ENCODE data around the gene GRK5. TPM values are rescaled to one million over a fixed set of nuclear protein-coding genes. Genes with fewer than 3 reads are reported as not detected.
"Not testable (repeated sequence)": the region's sequence is repeated elsewhere in the genome, so short reads cannot be mapped to it uniquely, and the experiment has no call there.

Gene GRK5
- total and polyA plus RNA-seq, 2 experiments from 2014 or later, result 5.2 to 13.7 TPM

GRCh38 chr10:119174109-119174508 is 33.3 kb upstream of the GRK5 start:
- no peak overlapping the region for H3K27ac ChIP-seq
- H4K20me1 ChIP-seq (ENCODE audit: insufficient read depth), result no peaks in the 10 kb centered on the region
- H3F3A ChIP-seq (ENCODE audit: insufficient read depth), result peaks cover 21% of the 10 kb centered on the region
- H3K79me2 ChIP-seq (ENCODE audit: insufficient read depth), result peaks cover 63% of the 10 kb centered on the region
- no peak overlapping the region for H3K4me2 ChIP-seq (ENCODE audit: unreplicated experiment)
- H3K9me2 ChIP-seq (ENCODE audit: insufficient read depth), result no peaks in the 10 kb centered on the region
- no peak overlapping the region for H3K9ac ChIP-seq
- TF ChIP-seq EZH2 (IDR thresholded peaks at IDR 0.05; ENCODE audit: insufficient read depth, poor library complexity, severe bottlenecking) (no peak), EZH2phosphoT487 (IDR thresholded peaks at IDR 0.05; ENCODE audit: insufficient read depth, low read depth) (no peak)
- H2AFZ ChIP-seq, result no peak overlapping the region
- no peak overlapping the region for H3K4me3 ChIP-seq
- H3K4me1 ChIP-seq (ENCODE audit: insufficient read depth), result peaks cover 27% of the 10 kb centered on the region
- no peak for DNase-seq
- H3K9me3 ChIP-seq (ENCODE audit: low read depth), result no peaks in the 10 kb centered on the region
- no peaks in the 10 kb centered on the region for H3K27me3 ChIP-seq (replicated peaks; ENCODE audit: insufficient read depth)
- WGBS, 2 experiments (ENCODE audit: low coverage in 1 of 2, low lambda C conversion rate in 2 of 2, missing lambda C conversion rate in 2 of 2), result 77 to 91% methylated on average over 2 of the region's 2 CpGs
- in situ Hi-C loops (cut with MboI), result no loop called here
- H3K36me3 ChIP-seq (ENCODE audit: low read depth), result peaks cover 35% of the 10 kb centered on the region

- H3K4me1 ChIP-seq (ENCODE audit: insufficient read depth), result peaks cover 29% of the 10 kb centered on the region
- peaks cover 21% of the 10 kb centered on the region for H3F3A ChIP-seq (ENCODE audit: insufficient read depth)
- H3K9me2 ChIP-seq (ENCODE audit: insufficient read depth), result no peaks in the 10 kb centered on the region
- no peak overlapping the region for H3K4me3 ChIP-seq
- H3K27me3 ChIP-seq (replicated peaks; ENCODE audit: insufficient read depth), result no peaks in the 10 kb centered on the region
- no peak for TF ChIP-seq EZH2 (IDR thresholded peaks at IDR 0.05; ENCODE audit: insufficient read depth, poor library complexity, severe bottlenecking)
- no peak for TF ChIP-seq EZH2phosphoT487 (IDR thresholded peaks at IDR 0.05; ENCODE audit: insufficient read depth, low read depth)
- H3K79me2 ChIP-seq (ENCODE audit: insufficient read depth), result peaks cover 62% of the 10 kb centered on the region
- H3K36me3 ChIP-seq (ENCODE audit: low read depth), result peaks cover 24% of the 10 kb centered on the region
- WGBS, 2 experiments (ENCODE audit: low coverage in 1 of 2, low lambda C conversion rate in 2 of 2, missing lambda C conversion rate in 2 of 2), result 88% methylated on average over 6 of the region's 6 CpGs
- in situ Hi-C loops (cut with MboI), result no loop called here
- H3K27ac ChIP-seq, result no peak overlapping the region
- no peak overlapping the region for H2AFZ ChIP-seq
- H4K20me1 ChIP-seq (ENCODE audit: insufficient read depth), result no peaks in the 10 kb centered on the region
- H3K9me3 ChIP-seq (ENCODE audit: low read depth), result no peaks in the 10 kb centered on the region
- H3K9ac ChIP-seq, result peak overlapping the region; percentile 6; the same call in 1 of the 2 replicates
- DNase-seq, result peak; percentile 28
- H3K4me2 ChIP-seq (ENCODE audit: unreplicated experiment), result no peak overlapping the region
These were observed 31.2 kb upstream of the GRK5 start for GRCh38 chr10:119176166-119176565.

GRCh38 chr10:119177708-119178371 is 29.5 kb upstream of the GRK5 start:
- H3K9ac ChIP-seq, result peak overlapping the region; percentile 88
- no peaks in the 10 kb centered on the region for H3K27me3 ChIP-seq (replicated peaks; ENCODE audit: insufficient read depth)
- H3K9me2 ChIP-seq (ENCODE audit: insufficient read depth), result no peaks in the 10 kb centered on the region
- peak overlapping the region; percentile 82 for H3K27ac ChIP-seq
- in situ Hi-C loops (cut with MboI), result no loop called here
- no peaks in the 10 kb centered on the region for H3K9me3 ChIP-seq (ENCODE audit: low read depth)
- peaks cover 23% of the 10 kb centered on the region for H3K4me1 ChIP-seq (ENCODE audit: insufficient read depth)
- peak overlapping the region; percentile 85 for H3K4me3 ChIP-seq
- no peaks in the 10 kb centered on the region for H4K20me1 ChIP-seq (ENCODE audit: insufficient read depth)
- TF ChIP-seq EZH2 (IDR thresholded peaks at IDR 0.05; ENCODE audit: insufficient read depth, poor library complexity, severe bottlenecking) (no peak), EZH2phosphoT487 (IDR thresholded peaks at IDR 0.05; ENCODE audit: insufficient read depth, low read depth) (no peak)
- peaks cover 21% of the 10 kb centered on the region for H3F3A ChIP-seq (ENCODE audit: insufficient read depth)
- H3K36me3 ChIP-seq (ENCODE audit: low read depth), result peaks cover 11% of the 10 kb centered on the region
- H2AFZ ChIP-seq, result peak overlapping the region; percentile 97
- peak; percentile 69 for DNase-seq
- peak overlapping the region; percentile 88 for H3K4me2 ChIP-seq (ENCODE audit: unreplicated experiment)
- H3K79me2 ChIP-seq (ENCODE audit: insufficient read depth), result peaks cover 49% of the 10 kb centered on the region
- WGBS, 2 experiments (ENCODE audit: low coverage in 1 of 2, low lambda C conversion rate in 2 of 2, missing lambda C conversion rate in 2 of 2), result 25% methylated on average over 21 of the region's 21 CpGs

- peaks cover 16% of the 10 kb centered on the region; the same call in 1 of the 2 replicates for H3K4me1 ChIP-seq (ENCODE audit: insufficient read depth)
- peak within 1 kb of the TSS; percentile 82 for H3K27ac ChIP-seq
- peaks cover 14% of the 10 kb centered on the region for H3F3A ChIP-seq (ENCODE audit: insufficient read depth)
- H4K20me1 ChIP-seq (ENCODE audit: insufficient read depth), result no peaks in the 10 kb centered on the region
- peak within 1 kb of the TSS; percentile 85 for H3K4me3 ChIP-seq
- H3K36me3 ChIP-seq (ENCODE audit: low read depth), result peaks cover 5% of the 10 kb centered on the region
- peaks cover 48% of the 10 kb centered on the region for H3K79me2 ChIP-seq (ENCODE audit: insufficient read depth)
- TF ChIP-seq EZH2 (IDR thresholded peaks at IDR 0.05; ENCODE audit: insufficient read depth, poor library complexity, severe bottlenecking) (no peak), EZH2phosphoT487 (IDR thresholded peaks at IDR 0.05; ENCODE audit: insufficient read depth, low read depth) (no peak)
- no peaks in the 10 kb centered on the region for H3K9me2 ChIP-seq (ENCODE audit: insufficient read depth)
- no peaks in the 10 kb centered on the region for H3K27me3 ChIP-seq (replicated peaks; ENCODE audit: insufficient read depth)
- in situ Hi-C loops (cut with MboI), result no loop called here
- DNase-seq, result peak; percentile 97
- WGBS, 2 experiments (ENCODE audit: low coverage in 1 of 2, low lambda C conversion rate in 2 of 2, missing lambda C conversion rate in 2 of 2), result 1% methylated on average over 45 of the region's 45 CpGs
- no peaks in the 10 kb centered on the region for H3K9me3 ChIP-seq (ENCODE audit: low read depth)
- H3K9ac ChIP-seq, result peak within 1 kb of the TSS; percentile 88
- peak within 1 kb of the TSS; percentile 97 for H2AFZ ChIP-seq
- H3K4me2 ChIP-seq (ENCODE audit: unreplicated experiment), result peak within 1 kb of the TSS; percentile 88
These were observed 28.8 kb upstream of the GRK5 start, which contains the start of gene PRDX3 for GRCh38 chr10:119178372-119179119. TSS of gene PRDX3 (minus strand) at chr10:119178812. CDS start at chr10:119178790, 22 bp downstream.

- 94 to 96% methylated on average over 7 of the region's 7 CpGs for WGBS, 2 experiments (ENCODE audit: low coverage in 1 of 2, low lambda C conversion rate in 2 of 2, missing lambda C conversion rate in 2 of 2)
- H3K79me2 ChIP-seq (ENCODE audit: insufficient read depth), result peaks cover 24% of the 10 kb centered on the region
- H2AFZ ChIP-seq; H3K9me2 ChIP-seq (ENCODE audit: insufficient read depth); H3K27ac ChIP-seq; H3K36me3 ChIP-seq (ENCODE audit: low read depth); H4K20me1 ChIP-seq (ENCODE audit: insufficient read depth); H3K27me3 ChIP-seq (replicated peaks; ENCODE audit: insufficient read depth); H3K4me3 ChIP-seq; H3F3A ChIP-seq (ENCODE audit: insufficient read depth); H3K9me3 ChIP-seq (ENCODE audit: low read depth); DNase-seq; in situ Hi-C loops (cut with MboI); H3K4me2 ChIP-seq (ENCODE audit: unreplicated experiment); H3K9ac ChIP-seq: not testable (repeated sequence)
- peaks cover 12% of the 10 kb centered on the region; the same call in 1 of the 2 replicates for H3K4me1 ChIP-seq (ENCODE audit: insufficient read depth)
These were observed 26.4 kb upstream of the GRK5 start for GRCh38 chr10:119180850-119181400.
